ENCODE results near the gene ATP6V0D1.
A peak's percentile ranks its signal among the peaks of the same experiment; 100 is the strongest.
"Not testable (repeated sequence)": the region's sequence is repeated elsewhere in the genome, so short reads cannot be mapped to it uniquely, and the experiment has no call there.

The ATP6V0D1 gene

GRCh38 chr16:67425061-67425460 is 55.9 kb downstream of the ATP6V0D1 start:
- DNase-seq = no peak

GRCh38 chr16:67424261-67424615 is 56.7 kb downstream of the ATP6V0D1 start:
- DNase-seq = no peak

- DNase-seq = no peak
These were observed 57.2 kb downstream of the ATP6V0D1 start for GRCh38 chr16:67423611-67424260.

- DNase-seq = no peak
These were observed 57.9 kb downstream of the ATP6V0D1 start for GRCh38 chr16:67423015-67423414.

GRCh38 chr16:67421030-67421429 is 59.9 kb downstream of the ATP6V0D1 start:
- no peak for DNase-seq

- DNase-seq = no peak
These were observed 61.0 kb downstream of the ATP6V0D1 start for GRCh38 chr16:67419931-67420330.

GRCh38 chr16:67419502-67419901 is 61.5 kb downstream of the ATP6V0D1 start:
- no peak for DNase-seq

GRCh38 chr16:67417333-67418061 is 63.5 kb downstream of the ATP6V0D1 start:
- DNase-seq = no peak

GRCh38 chr16:67415872-67416793 is 64.8 kb downstream of the ATP6V0D1 start, which contains the start of gene ZDHHC1:
Gene ZDHHC1 (minus strand): TSS chr16:67416477. CDS start chr16:67407775, 8,702 bp downstream.
- peak in 1 of 2 donors; percentile 39 for DNase-seq

GRCh38 chr16:67415421-67415820 is 65.5 kb downstream of the ATP6V0D1 start:
- not testable (repeated sequence) for DNase-seq

- no peak for DNase-seq
These were observed 66.7 kb downstream of the ATP6V0D1 start for GRCh38 chr16:67413978-67414911.

- no peak for DNase-seq
These were observed 68.7 kb downstream of the ATP6V0D1 start for GRCh38 chr16:67412294-67412693.

GRCh38 chr16:67411339-67411738 is 69.6 kb downstream of the ATP6V0D1 start:
- DNase-seq = no peak

GRCh38 chr16:67409631-67410030 is 71.3 kb downstream of the ATP6V0D1 start:
- DNase-seq = no peak

- no peak for DNase-seq
These were observed 73.0 kb downstream of the ATP6V0D1 start for GRCh38 chr16:67407788-67408452.

GRCh38 chr16:67407176-67407787 is 73.7 kb downstream of the ATP6V0D1 start:
- DNase-seq = no peak

- DNase-seq = no peak
These were observed 74.6 kb downstream of the ATP6V0D1 start for GRCh38 chr16:67406111-67406971.

GRCh38 chr16:67405336-67405735 is 75.6 kb downstream of the ATP6V0D1 start:
- no peak for DNase-seq

- no peak for DNase-seq
These were observed 76.2 kb downstream of the ATP6V0D1 start for GRCh38 chr16:67404740-67405226.

- no peak for DNase-seq
These were observed 76.9 kb downstream of the ATP6V0D1 start for GRCh38 chr16:67403976-67404555.
